ENCODE results near the gene EMILIN2.

DNA sequence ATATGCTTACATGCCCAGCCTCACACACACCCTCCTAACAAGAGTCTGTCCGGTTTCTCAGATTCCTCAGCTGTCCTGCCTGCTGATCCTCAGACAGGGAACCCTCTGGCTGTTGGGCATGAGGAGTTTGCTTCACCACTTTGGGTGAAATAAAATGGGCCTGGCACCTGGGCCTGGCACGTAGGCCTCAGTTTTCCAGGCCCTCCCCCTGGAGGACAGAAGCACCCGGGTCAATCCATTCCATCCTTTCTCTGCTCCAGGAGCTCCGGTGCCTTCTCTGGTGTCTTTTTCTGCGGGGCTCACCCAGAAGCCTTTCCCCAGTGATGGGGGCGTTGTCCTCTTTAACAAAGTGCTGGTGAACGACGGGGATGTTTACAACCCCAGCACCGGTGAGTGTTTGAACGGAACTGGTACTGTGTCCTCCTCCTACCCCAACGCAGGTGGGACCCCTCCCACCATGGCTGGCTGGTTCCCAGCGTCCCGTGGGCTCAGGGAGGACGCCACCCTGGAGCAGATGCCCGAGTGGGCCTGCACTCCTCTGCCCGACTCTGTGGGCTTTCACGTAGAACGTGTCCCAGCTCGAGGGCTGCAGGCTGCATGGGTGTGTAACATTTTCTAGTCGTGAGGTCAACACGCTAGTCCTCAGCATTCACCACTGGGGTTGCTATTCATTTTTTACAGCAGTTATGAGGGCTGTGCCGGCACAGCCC, 62.8 kb downstream of the EMILIN2 start:
- TF ChIP-seq, protein P1, sequence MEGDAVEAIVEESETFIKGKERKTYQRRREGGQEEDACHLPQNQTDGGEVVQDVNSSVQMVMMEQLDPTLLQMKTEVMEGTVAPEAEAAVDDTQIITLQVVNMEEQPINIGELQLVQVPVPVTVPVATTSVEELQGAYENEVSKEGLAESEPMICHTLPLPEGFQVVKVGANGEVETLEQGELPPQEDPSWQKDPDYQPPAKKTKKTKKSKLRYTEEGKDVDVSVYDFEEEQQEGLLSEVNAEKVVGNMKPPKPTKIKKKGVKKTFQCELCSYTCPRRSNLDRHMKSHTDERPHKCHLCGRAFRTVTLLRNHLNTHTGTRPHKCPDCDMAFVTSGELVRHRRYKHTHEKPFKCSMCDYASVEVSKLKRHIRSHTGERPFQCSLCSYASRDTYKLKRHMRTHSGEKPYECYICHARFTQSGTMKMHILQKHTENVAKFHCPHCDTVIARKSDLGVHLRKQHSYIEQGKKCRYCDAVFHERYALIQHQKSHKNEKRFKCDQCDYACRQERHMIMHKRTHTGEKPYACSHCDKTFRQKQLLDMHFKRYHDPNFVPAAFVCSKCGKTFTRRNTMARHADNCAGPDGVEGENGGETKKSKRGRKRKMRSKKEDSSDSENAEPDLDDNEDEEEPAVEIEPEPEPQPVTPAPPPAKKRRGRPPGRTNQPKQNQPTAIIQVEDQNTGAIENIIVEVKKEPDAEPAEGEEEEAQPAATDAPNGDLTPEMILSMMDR (IDR thresholded peaks at IDR 0.05) = no peak
- no peak for TF ChIP-seq ZFX (IDR thresholded peaks at IDR 0.05; ENCODE audit: borderline replicate concordance)

Data from 22Rv1 (cell line).